ENCODE data around the gene INS.

INS gene

DNA sequence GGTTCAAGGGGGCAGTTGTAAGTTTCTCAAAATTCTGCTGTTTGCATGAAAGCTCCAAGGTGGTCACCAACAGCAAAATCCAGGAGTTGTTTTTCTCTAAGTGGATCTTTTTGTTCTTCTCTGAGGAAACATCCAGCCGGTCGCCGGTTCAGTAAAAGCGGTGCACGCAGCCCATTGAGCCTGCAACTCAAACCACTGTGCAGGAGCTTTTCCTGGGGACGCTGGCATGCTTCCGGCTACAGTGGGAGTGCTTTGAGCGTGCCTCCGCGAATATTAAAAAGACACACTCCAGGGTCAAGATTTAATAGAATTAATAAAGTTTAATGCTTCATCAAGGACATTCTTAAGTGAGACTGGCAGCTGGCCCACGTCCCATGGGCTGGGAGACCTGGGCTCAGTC, 47.2 kb downstream of the INS start:
- DNase-seq: no peak

DNA sequence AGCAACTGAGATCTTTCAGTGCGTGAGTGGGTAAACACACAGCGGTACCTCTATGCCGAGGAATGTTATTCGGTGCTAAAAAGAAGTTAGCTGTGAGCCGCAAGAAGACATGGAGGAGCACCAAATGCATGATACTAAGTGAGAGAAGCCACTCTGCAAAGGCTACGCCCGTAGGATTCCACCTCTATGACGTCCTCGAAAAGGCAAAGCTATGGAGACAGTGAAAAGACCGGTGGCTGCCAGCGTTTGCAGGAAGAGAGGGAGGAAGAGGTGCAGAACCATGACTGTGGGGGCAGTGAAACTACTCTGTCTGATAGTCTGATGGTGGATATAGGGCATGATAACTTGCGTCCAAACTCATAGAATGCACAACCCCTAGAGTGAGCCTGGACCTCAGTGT, 50.5 kb downstream of the INS start:
- no peak for DNase-seq

Measured in NCI-H82 (cell line).